Right lobe of liver (tissue), 6 donors: ENCODE measurements around the gene CAMK4. TPM values are rescaled to one million over a fixed set of nuclear protein-coding genes. Genes with fewer than 3 reads are reported as not detected.

Source experiments
- ATAC-seq, 4 donors: fragments of 200-7000 bp; cut with Tn5 transposase; one replicate each; pipeline ENCODE4 v1.9.1; 2020; ENCODE audit warnings: mild to moderate bottlenecking in 4 of 4, moderate library complexity in 4 of 4
- DNase-seq, 3 donors: peaks; one replicate each; pipeline ENCODE4 v3.0.0-alpha.2; 2020
- H3K27ac ChIP-seq, 3 donors: fragments of 200-600 bp; one replicate each; pipeline ENCODE4 v1.8.0; 2022
- H3K27me3 ChIP-seq, 2 donors: fragments of 200-600 bp; one replicate each; pipeline ENCODE4 v1.8.0; 2022
- H3K36me3 ChIP-seq, 4 donors: fragments of 200-600 bp; sonication (generic) in 1 of 4; one replicate each; pipeline versions ENCODE4 v1.5.1 to v1.8.0; 2017 to 2022; ENCODE audit warnings: control low read depth in 1 of 4
- H3K4me1 ChIP-seq, 4 donors: fragments of 200-600 bp; sonication (generic) in 1 of 4; one replicate each; pipeline versions ENCODE4 v1.5.1 to v1.8.0; 2017 to 2022; ENCODE audit warnings: control low read depth in 1 of 4
- H3K4me3 ChIP-seq, 3 donors: fragments of 200-600 bp; one replicate each; pipeline ENCODE4 v1.8.0; 2022
- H3K9me3 ChIP-seq, 4 donors: fragments of 200-600 bp; sonication (generic) in 1 of 4; one replicate each; pipeline versions ENCODE4 v1.5.1 to v1.8.0; 2017 to 2022; ENCODE audit warnings: control low read depth in 1 of 4
- CTCF ChIP-seq, 4 donors: fragments of 200-600 bp in 3 of 4; fragments of 450-650 bp in 1 of 4; IDR thresholded peaks; one replicate each; pipeline versions ENCODE4 v1.5.1 to v1.8.0; 2016 to 2022; ENCODE audit warnings: antibody characterized with exemption in 4 of 4, mild to moderate bottlenecking in 2 of 4
- POLR2A ChIP-seq: fragments of 450-650 bp; IDR thresholded peaks from one replicate; pipeline ENCODE4 v1.6.1; 2017; ENCODE audit warnings: antibody characterized with exemption, mild to moderate bottlenecking
- WGBS: methylation state at CpG from one replicate; pipeline ENCODE4 v1.1.6; 2018; ENCODE audit warnings: low coverage, low lambda C conversion rate; ENCODE audit not compliant: insufficient coverage; ENCODE audit errors: missing lambda C conversion rate; 5-methylcytosine and 5-hydroxymethylcytosine counted together
- intact Hi-C, 2 donors: fragments of 100-400 bp; cut with DNase I; formaldehyde crosslinking; loops; one replicate each; pipeline versions ENCODE4 v1.11.2 to v1.14.1; 2022
- total RNA-seq, 6 experiments: library from RNA; depleted of rRNA in 2 of 6; stranded (reverse); fragments of >200 nt in 2 of 6; fragmentation: NEBNext Ultra II Directional in 3 of 6; extraction: Animal tissue kit (Norgen Biotek cat#: 25700) in 3 of 6; gene quantifications; one replicate each; pipeline versions ENCODE4 v1.1.0 to v1.2.4, GENCODE V29; 2016 to 2023
- donor health status: DM: no; HTN: yes; CAD: no.
- donor health status: DM: no; HTN: no; CAD: no.
- donor health status: DM: no; HTN: no; CAD: no.
- donor health status: DM: no; HTN: yes; CAD: no.
- donor health status: DM: no; HTN: yes; CAD: no.

CAMK4 gene
- total RNA-seq, 6 experiments from 2014 or later = 0.81 to 4.3 (median 1.3) TPM

DNA sequence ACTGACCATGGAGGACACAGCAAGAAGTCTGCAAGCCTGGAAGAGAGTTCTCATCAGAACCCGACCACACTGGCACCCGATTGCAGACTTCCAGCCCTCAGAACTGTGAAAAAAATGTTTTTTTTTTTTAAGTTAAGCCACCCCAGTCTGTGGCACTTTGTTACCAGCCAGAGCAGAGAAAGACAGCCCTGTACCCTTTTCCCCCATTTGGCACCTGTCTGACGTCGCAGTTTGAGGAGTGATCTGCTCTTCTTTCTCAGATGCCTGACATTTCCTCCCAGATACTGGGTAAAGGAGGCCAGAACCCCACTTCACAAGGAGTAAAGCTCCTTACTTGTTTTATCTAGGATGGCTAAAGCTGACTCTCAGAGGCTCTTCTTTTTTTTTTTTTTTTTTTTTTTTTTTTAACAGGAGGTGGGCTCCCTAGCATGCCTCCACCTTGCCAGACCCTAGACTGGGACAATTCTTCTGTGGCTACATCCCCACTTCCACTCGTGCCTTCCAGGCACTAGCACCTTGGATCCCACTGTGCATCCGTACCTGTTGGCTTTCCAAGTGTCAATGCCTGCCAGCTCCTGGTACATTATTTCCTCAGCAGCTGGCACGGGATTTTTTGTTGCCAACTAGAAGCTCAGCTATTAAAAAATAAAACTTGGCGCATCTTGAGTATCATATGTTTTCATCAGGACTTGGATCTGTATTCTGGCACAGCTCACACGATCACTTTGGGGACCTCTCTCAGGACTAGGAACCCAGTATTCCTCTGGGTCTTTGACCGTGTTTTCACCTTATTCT lies 14.4 kb downstream of the CAMK4 start:
- Histone ChIP-seq H3K27ac (no peak overlapping the region), H3K36me3 (no peaks in the 10 kb centered on the region), H3K9me3 (no peaks in the 10 kb centered on the region), H3K4me1 (no peaks in the 10 kb centered on the region), H3K27me3 (no peaks in the 10 kb centered on the region), H3K4me3 (no peak overlapping the region)
- no peak for TF ChIP-seq POLR2A
- TF ChIP-seq CTCF (IDR thresholded peaks at IDR 0.05) = no peak
- WGBS = 52% methylated on average over 10 of the region's 10 CpGs
- ATAC-seq (no peak), DNase-seq (no peak)
- intact Hi-C loops = no loop called here

GRCh38 chr5:111241696-111242095 lies 17.5 kb downstream of the CAMK4 start:
- Histone ChIP-seq H3K27me3 (peaks cover 0 to under 1% of the 10 kb centered on the region in 2 donors), H3K27ac (no peak overlapping the region), H3K4me1 (no peaks in the 10 kb centered on the region), H3K9me3 (no peaks in the 10 kb centered on the region), H3K36me3 (no peaks in the 10 kb centered on the region), H3K4me3 (no peak overlapping the region)
- ATAC-seq (no peak), DNase-seq (no peak)
- WGBS = 83% methylated on average over 3 of the region's 3 CpGs
- TF ChIP-seq POLR2A (no peak), CTCF (IDR thresholded peaks at IDR 0.05) (no peak)
- intact Hi-C loops = no loop called here

DNA sequence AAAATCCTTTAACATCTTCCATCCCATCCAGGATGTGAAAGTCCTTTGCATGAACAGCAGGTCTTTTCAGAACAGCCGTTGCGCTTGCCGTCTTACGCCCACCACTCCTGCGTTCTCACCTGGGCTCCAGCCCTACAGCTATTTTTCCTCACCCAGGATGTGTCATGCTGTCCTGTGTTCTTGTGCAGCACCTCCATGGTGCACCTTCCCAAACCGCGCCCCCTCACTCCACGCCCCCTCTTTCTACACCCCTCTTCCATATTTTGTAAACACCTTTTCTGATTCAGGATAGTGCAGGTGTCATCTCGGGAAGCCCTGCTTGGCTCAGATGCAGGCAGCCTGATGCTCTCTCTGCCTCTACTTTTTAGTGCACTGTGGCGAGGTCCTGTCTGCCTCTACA lies 18.4 kb downstream of the CAMK4 start:
- Histone ChIP-seq H3K4me1 (no peaks in the 10 kb centered on the region), H3K27ac (no peak overlapping the region), H3K4me3 (no peak overlapping the region), H3K36me3 (no peaks in the 10 kb centered on the region), H3K27me3 (peaks cover 0 to 7% of the 10 kb centered on the region in 2 donors), H3K9me3 (no peaks in the 10 kb centered on the region)
- no peak for ATAC-seq
- intact Hi-C loops = no loop called here
- DNase-seq = no peak
- 54% methylated on average over 6 of the region's 10 CpGs for WGBS
- TF ChIP-seq CTCF (IDR thresholded peaks at IDR 0.05) (no peak), POLR2A (no peak)

- ATAC-seq (no peak), DNase-seq (no peak)
- Histone ChIP-seq H3K27me3 (peaks cover 0 to 7% of the 10 kb centered on the region in 2 donors), H3K4me1 (no peaks in the 10 kb centered on the region), H3K36me3 (no peaks in the 10 kb centered on the region), H3K4me3 (no peak overlapping the region), H3K27ac (no peak overlapping the region), H3K9me3 (no peaks in the 10 kb centered on the region)
- intact Hi-C loops = no loop called here
- WGBS = 29% methylated on average over 1 of the region's 1 CpG
- TF ChIP-seq CTCF (IDR thresholded peaks at IDR 0.05) (no peak), POLR2A (no peak)
Observed at GRCh38 chr5:111243318-111243717, 19.1 kb downstream of the CAMK4 start.
